ENCODE measurements around the gene SUN5.
"Not testable (repeated sequence)": the region's sequence is repeated elsewhere in the genome, so short reads cannot be mapped to it uniquely, and the experiment has no call there.

Gene SUN5

GRCh38 chr20:33004141-33004751 is at the start of gene SUN5:
TSS of gene SUN5 (minus strand) at chr20:33004433. CDS start at chr20:33004340, 93 bp downstream.
- no peak for DNase-seq (ENCODE audit: low spot score)

DNA sequence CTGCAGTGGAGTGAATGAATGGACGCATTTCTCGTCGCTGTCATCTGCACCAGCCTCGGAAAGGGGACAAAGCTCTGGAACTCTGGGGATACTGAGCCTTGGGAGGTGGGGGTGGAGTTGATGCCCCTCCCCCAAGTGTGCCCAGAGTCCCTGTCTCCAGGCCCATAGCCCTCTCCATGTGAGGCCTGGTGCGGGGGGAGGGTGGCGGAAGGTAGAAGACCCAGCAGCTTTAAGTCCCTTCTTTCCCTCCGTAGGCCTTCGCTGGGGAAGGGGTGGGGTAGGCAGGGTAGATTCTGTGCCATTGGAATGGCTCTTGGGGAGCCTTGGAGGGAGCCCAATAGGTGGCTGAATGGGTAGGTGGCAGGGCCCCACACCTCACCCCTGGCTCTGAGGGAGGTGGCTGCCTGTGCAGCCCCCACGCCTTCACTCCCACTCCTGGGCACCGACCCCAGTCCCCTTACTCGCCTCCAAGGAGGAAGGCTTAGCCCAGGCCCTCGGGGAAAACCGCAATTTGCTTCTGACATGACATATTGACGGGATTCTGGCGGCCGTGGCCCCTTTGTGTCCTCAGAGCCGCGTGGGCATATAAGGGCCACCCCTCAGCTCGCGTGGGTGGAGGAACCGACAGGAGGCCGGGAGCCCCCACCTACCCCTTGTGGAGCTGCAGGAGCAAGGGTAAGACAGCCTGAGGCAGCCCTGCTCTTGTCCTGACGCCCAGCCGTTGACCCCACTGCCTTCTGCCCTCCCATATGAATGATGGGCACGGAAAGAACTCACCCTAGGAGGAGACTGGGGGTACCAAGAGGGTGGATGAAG is 49.3 kb upstream of the SUN5 start, which contains the start of gene BPIFB3:
TSS of gene BPIFB3 (plus strand) at position 613 of the 816 bp plus-strand sequence. CDS start 1,533 bp downstream, outside the sequence.
- DNase-seq (ENCODE audit: low spot score): no peak

DNA sequence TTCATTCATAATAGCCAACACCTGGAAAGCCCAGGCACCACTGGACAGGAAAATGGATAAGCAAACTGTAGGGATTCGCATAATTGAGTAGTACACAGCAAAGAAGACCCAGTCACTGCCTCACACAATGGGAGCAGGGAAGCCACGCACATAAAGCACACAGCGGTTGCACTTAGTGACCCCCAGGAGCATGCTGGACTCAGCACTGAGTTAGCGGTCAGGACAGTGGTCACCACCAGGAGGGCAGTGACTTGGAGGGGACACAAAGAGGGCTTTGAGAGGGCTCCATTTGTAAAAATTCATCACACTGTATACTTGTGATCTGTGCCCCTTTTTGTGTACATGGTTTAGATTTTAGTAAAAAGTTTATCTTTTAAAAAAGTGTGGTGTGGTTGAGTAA is 47.1 kb upstream of the SUN5 start:
- no peak for DNase-seq (ENCODE audit: low spot score)

DNA sequence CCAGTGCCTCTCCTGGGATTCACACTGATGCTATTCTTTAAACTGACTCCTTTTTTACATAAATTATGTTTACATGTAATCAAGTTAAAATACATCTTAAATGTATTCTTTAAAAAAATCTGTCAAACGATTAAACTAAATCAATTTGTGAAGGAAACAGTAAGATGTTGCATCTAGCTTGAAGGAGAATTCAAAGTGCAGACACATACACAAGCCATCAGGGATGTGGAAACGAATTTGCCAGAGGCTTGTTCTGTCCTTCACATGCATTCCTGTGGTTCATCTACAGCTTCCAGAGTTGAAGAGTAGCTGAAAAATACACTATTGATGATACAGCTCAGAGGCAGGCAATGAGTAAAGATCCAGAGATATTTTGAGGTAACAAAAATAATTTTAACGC is 42.2 kb upstream of the SUN5 start:
- no peak for DNase-seq (ENCODE audit: low spot score)

- DNase-seq (ENCODE audit: low spot score): not testable (repeated sequence)
Measured at GRCh38 chr20:33045129-33045721, 41.0 kb upstream of the SUN5 start.

DNA sequence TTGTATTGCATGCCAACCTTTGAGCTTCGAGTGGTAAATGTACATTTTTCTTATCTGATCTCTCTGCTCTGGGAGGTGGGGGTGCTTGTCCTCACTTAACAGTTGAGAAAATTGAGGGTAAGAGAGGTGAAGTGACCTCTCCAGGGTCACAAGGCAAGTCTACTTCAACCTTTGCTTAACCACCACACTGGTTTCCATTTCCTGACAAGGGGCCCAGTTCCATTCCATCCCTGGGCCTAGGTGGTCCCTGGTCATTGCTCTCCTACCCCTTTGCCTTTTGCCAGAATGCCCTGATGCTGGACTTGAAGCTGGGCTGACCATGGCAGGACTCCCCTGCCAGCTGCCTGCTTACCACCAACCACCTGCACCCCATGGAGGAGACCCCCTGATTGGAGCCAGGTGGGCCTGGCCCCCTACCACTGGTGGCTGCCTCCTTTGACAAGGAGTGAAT is 39.5 kb upstream of the SUN5 start:
- no peak for DNase-seq (ENCODE audit: low spot score)

DNA sequence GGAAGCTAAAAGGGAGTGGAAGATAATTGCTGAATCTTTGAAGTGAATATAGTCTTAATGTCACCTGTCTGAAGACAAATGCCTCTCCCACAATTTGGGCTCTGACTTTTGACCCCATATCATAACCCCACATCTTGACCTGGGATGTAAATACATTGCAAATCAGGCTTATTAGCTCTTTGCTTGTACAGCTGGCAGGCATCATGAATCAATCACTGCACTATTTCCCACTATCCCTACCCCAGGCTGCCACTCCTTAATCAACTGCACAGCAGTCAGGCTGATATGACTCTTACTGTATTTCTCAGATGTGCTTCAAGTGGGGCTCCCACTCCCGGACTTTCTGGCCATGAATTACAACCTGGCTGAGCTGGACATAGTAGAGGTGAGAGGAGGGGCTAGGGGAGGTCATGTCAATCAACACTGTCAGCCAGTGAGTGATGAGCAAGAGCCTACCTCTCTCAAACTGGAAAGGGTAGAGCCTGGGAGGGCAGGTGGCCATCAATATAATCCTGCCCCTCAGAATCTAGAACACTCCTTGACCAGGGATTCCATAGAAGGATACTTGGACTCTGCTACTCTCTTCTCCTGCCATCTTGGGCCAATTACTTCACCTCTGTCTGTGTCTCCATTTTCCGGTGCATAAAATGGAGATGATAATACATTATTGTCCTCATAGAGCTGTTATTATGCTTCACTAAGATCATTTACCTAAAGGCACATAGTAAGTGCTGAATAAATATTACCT is 38.9 kb upstream of the SUN5 start:
- DNase-seq (ENCODE audit: low spot score): no peak

DNA sequence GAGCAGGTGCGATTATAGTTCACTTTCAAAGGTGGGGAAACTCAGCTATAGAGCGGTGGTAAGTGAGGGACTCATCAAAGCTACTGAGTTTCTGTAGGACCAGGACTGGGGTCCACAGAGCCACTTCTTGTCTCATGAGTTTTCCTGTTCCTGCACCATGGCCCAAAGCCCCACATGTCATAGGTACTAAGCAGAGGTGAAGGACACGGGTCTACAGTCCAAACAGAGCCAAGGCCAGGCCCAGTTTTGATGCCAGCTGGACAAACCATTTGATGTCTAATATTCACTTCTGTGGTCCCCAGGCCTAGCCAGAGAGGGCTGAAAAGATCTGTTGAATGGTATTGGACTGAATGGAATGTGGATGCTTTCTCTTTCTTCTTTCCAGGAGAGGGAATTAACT is 38.2 kb upstream of the SUN5 start:
- no peak for DNase-seq (ENCODE audit: low spot score)

DNA sequence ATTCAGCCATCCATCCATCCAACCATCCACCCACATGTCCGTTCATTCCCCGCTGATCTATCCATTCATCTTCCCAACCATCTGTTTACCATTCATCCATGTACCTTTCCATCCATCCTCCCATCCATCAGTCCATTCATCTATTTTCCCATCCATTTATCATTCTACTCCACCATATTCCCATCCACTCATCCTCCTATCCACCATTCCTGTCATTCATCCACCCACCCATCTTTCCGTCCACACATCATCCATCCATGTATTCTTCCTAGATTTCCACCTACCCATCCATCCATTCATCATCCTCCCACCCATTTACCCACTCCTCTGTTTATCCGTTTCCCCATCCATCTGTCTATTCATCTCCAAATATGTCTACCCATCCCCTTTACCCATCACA is 34.0 kb upstream of the SUN5 start:
- no peak for DNase-seq (ENCODE audit: low spot score)

DNA sequence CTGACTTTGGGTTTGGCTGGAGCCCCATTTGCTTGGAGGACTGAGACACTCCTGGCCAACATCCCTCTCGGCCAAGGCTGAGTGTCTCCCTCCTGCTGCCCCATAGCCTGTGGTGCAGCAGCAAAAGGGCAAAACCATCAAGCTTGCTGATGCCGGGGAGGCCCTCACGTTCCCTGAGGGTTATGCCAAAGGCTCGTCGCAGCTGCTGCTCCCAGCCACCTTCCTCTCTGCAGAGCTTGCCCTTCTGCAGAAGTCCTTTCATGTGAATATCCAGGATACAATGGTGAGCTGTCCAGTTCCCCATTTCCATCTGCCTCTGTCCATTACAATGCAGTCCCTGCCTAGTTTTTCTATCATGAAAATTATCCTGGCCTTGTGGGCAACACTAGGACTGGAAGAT is 33.2 kb upstream of the SUN5 start:
- DNase-seq (ENCODE audit: low spot score): no peak

DNA sequence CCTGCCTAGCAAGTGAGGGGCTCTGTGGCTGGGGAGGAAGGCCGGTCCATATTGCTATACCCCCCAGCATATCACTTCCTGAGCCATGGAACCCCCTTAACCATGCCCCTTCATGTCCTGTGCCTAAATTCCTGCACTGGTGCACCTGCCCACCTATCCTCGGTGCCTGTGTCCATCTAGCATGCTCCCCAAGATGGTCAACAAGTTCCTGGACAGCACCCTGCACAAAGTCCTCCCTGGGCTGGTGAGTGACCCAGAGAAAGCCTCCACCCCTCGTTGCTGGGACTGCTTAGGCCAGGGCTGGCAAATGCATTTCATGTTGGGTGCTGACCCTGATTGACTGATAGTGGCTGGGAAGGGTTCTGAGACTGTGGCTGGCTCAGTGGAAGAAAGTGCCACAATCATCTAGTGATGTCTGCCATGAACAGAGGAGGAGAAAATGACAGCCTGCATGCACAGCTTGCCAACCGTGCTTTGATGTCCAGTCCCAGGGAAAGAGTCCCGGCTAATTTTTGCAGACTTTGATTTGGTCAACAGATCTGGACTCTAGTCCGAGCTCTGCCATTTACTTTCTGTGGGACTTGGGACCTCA is 30.8 kb upstream of the SUN5 start:
- no peak for DNase-seq (ENCODE audit: low spot score)

- DNase-seq (ENCODE audit: low spot score): no peak
Measured at GRCh38 chr20:33034115-33034514, 29.9 kb upstream of the SUN5 start.

DNA sequence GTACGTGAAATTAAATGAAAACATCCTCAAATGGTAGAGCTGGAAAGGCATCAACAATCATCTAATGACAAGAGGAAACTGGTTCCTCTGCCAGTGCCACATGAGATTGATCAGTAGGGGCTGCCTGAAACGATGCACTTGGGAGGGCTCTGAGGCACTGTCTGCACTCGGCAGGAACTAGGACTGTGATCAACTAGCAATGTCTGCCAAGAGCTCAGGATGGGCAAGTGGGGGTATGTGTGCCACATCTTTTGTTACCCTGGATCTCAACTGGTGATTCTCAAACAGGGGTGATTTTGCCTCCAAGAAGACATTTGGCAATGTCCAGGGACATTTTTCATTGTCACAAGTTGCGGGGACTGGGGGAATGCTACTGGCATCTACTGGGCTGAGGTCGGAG is 29.1 kb upstream of the SUN5 start:
- no peak for DNase-seq (ENCODE audit: low spot score)

DNA sequence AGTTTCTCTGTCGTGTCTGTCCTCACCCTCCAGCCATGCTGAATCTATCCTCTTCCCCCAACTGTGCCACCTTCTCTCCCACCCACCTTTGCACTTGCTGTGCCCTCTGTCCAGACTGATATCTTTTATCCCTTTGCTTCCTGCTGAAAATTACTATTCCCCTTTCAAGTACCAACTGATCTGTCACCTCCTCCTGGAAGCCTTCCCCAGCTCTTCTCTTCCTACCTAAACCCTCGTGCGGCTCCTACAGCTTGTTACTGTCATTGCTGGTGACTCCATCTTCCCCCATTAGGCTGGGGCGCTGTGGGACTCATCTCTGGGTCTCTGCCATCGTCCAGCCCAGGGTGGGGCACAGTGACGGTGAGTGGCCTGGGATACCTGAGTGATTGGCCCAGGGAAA is 28.3 kb upstream of the SUN5 start:
- DNase-seq (ENCODE audit: low spot score): no peak

DNA sequence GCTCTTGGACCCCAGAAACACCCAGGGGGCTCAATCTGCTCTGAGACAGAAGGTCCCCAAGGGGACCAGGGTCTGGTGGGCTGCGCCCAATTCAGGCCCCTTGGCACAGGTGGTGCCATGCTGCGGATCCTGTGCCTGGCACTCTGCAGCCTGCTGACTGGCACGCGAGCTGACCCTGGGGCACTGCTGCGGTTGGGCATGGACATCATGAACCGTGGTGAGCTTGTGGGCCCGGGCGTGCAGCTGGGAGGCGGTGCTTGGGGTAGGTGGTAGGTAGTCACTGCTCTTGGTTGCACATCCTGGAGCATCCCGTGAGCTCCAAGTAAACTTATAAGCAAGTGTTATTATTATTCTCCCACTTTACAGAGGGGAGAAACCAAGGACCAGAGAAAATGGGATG is 27.3 kb upstream of the SUN5 start, which contains the start of gene BPIFB6:
TSS of gene BPIFB6 (plus strand) at position 118 of the 400 bp plus-strand sequence. CDS start at position 118, 0 bp downstream.
- DNase-seq (ENCODE audit: low spot score): no peak

- DNase-seq (ENCODE audit: low spot score): no peak
Measured at GRCh38 chr20:33030569-33030968, 26.3 kb upstream of the SUN5 start.

- no peak for DNase-seq (ENCODE audit: low spot score)
Measured at GRCh38 chr20:33030076-33030475, 25.8 kb upstream of the SUN5 start.

GRCh38 chr20:33028875-33029274 is 24.6 kb upstream of the SUN5 start:
- no peak for DNase-seq (ENCODE audit: low spot score)

- no peak for DNase-seq (ENCODE audit: low spot score)
Measured at GRCh38 chr20:33027769-33028751, 23.8 kb upstream of the SUN5 start.
